Stimulated activated CD8-positive, alpha-beta memory T cell treated with anti-CD3 and anti-CD28 coated beads, Interleukin-15, amount 100 ng/mL, for 48 hours (primary cell): ENCODE data around the gene TRAF7.

ENCODE experiments used
- DNase-seq, 2 donors: peaks; one replicate each; pipeline ENCODE4 v3.0.0-alpha.2; 2020; ENCODE audit warnings: low read depth in 2 of 2

TRAF7 gene

DNA sequence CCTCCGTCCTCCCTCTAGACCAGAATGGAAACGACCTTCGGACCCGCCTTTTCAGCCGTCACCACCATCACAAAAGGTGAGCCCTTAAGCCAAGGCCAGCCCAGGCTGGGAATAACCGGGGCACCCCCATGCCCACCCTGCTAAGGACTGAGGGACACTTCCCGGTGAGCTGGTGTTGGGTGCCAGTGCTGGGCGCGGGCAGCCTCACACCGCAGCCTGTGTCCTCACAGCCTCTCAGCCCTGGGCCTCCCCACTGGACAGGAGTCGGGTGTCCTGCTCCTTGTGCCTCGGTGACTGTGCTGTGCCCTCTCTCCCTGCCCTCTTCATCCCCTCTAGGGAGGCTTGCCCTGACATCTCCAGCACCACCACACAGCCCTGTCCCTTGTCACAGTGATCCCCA lies 10.3 kb downstream of the TRAF7 start:
- no peak for DNase-seq

GRCh38 chr16:2166263-2167067 lies 10.9 kb downstream of the TRAF7 start:
- no peak for DNase-seq

- no peak for DNase-seq
Observed at GRCh38 chr16:2167068-2167638, 11.6 kb downstream of the TRAF7 start.

GRCh38 chr16:2170080-2170479 lies 14.5 kb downstream of the TRAF7 start:
- DNase-seq = no peak

- no peak for DNase-seq
Observed at GRCh38 chr16:2170587-2171435, 15.2 kb downstream of the TRAF7 start.

DNA sequence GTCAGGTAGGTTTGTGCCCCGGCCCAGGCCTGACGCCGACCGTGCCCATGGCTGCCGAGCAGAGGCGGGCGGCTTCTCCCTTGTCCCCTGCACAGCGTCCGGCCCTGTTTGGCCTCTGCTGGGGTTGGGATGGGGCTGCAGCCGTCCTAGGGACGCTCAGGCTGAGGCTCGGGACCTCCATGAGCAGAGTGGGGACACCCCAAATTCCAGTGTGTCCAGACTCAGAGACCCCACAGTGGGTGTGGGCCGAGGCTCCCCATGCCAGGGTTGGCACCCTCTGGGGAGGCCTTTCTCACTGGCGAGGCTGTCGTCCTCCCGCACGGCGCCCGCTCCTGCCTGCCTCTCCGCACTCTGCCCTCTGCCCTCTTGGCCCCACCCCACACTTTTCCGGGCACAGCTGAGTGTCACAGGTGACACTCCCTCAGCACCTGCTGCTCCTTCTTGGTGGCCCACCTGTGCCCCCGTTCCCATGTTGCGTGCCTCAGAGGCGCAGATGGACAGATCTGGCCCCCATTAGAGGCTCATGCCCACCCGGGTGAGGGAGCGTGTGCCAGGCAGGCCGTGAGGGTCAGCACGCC lies 16.1 kb downstream of the TRAF7 start:
- no peak for DNase-seq

- no peak for DNase-seq
Observed at GRCh38 chr16:2172688-2173335, 17.2 kb downstream of the TRAF7 start.

GRCh38 chr16:2173366-2173765 lies 17.8 kb downstream of the TRAF7 start:
- DNase-seq = no peak

DNA sequence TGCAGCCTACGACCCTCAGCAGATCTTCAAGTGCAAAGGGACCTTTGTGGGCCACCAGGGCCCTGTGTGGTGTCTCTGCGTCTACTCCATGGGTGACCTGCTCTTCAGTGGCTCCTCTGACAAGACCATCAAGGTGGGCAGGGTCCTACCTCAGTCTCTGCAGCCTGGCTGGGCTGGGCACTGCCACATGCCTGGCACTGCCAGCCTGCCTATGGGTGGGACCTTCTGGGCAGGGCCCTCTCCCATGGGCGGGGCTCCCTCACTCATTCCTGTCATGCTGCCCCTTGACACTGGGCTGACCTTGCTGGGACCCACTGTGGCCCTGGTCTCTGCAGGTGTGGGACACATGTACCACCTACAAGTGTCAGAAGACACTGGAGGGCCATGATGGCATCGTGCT lies 18.3 kb downstream of the TRAF7 start:
- DNase-seq = no peak

- no peak for DNase-seq
Observed at GRCh38 chr16:2174396-2175131, 19.0 kb downstream of the TRAF7 start.

- no peak for DNase-seq
Observed at GRCh38 chr16:2175454-2175853, 19.9 kb downstream of the TRAF7 start.

DNA sequence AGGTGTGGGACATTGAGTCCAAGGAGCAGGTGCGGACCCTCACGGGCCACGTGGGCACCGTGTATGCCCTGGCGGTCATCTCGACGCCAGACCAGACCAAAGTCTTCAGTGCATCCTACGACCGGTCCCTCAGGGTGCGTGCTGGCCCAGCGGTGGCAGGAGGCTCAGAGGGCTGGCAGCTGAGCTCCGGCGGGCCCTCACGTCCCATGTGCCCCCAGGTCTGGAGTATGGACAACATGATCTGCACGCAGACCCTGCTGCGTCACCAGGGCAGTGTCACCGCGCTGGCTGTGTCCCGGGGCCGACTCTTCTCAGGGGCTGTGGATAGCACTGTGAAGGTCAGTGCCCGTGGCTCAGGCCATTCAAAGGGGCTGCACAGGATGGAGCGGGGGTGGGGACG lies 20.5 kb downstream of the TRAF7 start:
- DNase-seq = no peak

DNA sequence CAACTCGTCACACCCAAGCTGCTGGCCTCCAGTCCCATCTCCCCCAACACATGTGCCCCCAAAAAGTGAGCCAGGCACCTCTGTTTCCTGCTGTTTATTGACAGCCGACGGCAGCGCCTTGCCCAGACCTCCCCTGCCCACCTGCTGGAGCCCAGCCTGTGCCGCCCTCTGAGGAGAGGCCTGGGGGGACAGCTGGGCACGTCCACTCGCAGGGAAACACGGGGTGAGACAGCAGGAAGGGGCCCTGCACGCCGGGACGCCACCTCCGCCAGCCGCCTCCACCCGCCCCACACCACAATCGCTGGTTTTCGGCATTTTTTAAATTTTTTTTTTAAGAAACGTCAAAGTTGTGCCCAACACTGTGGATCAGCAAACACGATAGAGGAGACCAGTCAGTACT lies 21.5 kb downstream of the TRAF7 start:
- no peak for DNase-seq

- DNase-seq = no peak
Observed at GRCh38 chr16:2177561-2177960, 22.0 kb downstream of the TRAF7 start.

- peak in 1 of 2 donors; percentile 15 for DNase-seq
Observed at GRCh38 chr16:2178321-2179106, 22.9 kb downstream of the TRAF7 start.

DNA sequence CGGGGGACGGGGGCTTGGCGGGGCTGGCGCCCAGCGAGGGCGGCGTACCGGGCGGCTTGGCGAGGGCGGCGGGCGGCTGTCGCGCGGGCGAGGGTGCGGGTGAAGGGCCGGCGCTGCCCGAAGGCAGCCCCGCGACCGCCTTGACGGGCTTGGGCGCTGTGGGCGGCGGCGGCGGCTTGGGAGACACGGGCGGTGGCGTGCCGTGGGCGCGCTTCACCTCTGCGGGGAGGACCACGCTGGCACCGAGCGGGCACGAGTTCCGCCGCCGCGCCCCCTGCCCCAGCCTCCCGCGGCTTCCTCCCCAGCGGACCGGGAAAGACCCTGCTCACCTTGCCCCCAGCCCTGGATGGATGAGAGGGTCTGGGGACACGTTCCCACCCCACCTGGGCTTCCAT lies 23.5 kb downstream of the TRAF7 start:
- no peak for DNase-seq

DNA sequence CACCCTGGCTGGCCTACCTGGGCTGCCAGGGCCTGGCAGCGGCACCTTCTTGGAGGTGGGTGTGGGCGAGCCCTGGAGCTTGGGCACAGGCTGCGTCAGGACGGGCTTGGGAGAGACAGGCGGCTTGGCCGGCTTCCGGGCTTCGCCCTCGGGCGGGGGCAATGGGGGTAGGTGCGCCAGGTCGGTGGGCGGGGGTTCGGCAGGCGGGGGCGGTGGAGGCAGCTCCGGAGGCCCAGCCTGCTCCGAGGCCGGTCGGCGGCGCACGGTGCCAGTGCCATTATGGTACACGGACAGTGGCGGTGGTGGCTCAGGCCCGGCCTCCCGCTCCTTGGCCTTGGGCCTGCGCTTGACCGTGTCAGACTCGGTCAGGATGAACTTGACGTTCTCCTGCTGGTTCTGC lies 24.0 kb downstream of the TRAF7 start:
- no peak for DNase-seq

- DNase-seq = no peak
Observed at GRCh38 chr16:2180461-2180860, 24.9 kb downstream of the TRAF7 start.

- DNase-seq = no peak
Observed at GRCh38 chr16:2180962-2181923, 25.7 kb downstream of the TRAF7 start.
